ENCODE measurements around the gene MYO1C.

Gene MYO1C

GRCh38 chr17:1464186-1464585, 28.3 kb downstream of the MYO1C start:
- Histone ChIP-seq H3K4me2 (ENCODE audit: low read length) (no peak overlapping the region), H3K27ac (ENCODE audit: low read depth, low read length, poor library complexity, severe bottlenecking) (no peak overlapping the region), H3K79me2 (ENCODE audit: insufficient read depth, low read length) (no peaks in the 10 kb centered on the region), H3K36me3 (ENCODE audit: insufficient read depth, low read length) (peaks cover 25% of the 10 kb centered on the region), H3K4me3 (ENCODE audit: low read depth, low read length, poor library complexity, severe bottlenecking) (no peak overlapping the region), H3K9me2 (ENCODE audit: low read depth, low read length) (no peaks in the 10 kb centered on the region), H3K9ac (ENCODE audit: low read length) (no peak overlapping the region), H3K9me3 (ENCODE audit: low read length) (no peaks in the 10 kb centered on the region), H3K27me3 (ENCODE audit: insufficient read depth, low read length) (no peaks in the 10 kb centered on the region), H3K4me1 (ENCODE audit: insufficient read depth, low read length, severe bottlenecking) (peaks cover 9% of the 10 kb centered on the region), H4K20me1 (ENCODE audit: insufficient read depth, low read length) (no peaks in the 10 kb centered on the region), H2AFZ (ENCODE audit: low read length) (no peak overlapping the region), H3F3A (ENCODE audit: insufficient read depth, low read length) (no peaks in the 10 kb centered on the region)
- TF ChIP-seq, protein P1, sequence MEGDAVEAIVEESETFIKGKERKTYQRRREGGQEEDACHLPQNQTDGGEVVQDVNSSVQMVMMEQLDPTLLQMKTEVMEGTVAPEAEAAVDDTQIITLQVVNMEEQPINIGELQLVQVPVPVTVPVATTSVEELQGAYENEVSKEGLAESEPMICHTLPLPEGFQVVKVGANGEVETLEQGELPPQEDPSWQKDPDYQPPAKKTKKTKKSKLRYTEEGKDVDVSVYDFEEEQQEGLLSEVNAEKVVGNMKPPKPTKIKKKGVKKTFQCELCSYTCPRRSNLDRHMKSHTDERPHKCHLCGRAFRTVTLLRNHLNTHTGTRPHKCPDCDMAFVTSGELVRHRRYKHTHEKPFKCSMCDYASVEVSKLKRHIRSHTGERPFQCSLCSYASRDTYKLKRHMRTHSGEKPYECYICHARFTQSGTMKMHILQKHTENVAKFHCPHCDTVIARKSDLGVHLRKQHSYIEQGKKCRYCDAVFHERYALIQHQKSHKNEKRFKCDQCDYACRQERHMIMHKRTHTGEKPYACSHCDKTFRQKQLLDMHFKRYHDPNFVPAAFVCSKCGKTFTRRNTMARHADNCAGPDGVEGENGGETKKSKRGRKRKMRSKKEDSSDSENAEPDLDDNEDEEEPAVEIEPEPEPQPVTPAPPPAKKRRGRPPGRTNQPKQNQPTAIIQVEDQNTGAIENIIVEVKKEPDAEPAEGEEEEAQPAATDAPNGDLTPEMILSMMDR (IDR thresholded peaks at IDR 0.05; ENCODE audit: low read length) = no peak
- TF ChIP-seq EZH2 (IDR thresholded peaks at IDR 0.05; ENCODE audit: borderline replicate concordance, low read length) = no peak

- H3K27ac ChIP-seq (ENCODE audit: low read depth, low read length, poor library complexity, severe bottlenecking) = no peak overlapping the region
- H3K9me2 ChIP-seq (ENCODE audit: low read depth, low read length) = no peaks in the 10 kb centered on the region
- peaks cover 10% of the 10 kb centered on the region for H3K36me3 ChIP-seq (ENCODE audit: insufficient read depth, low read length)
- no peak for TF ChIP-seq EZH2 (IDR thresholded peaks at IDR 0.05; ENCODE audit: borderline replicate concordance, low read length)
- TF ChIP-seq, protein P1 (IDR thresholded peaks at IDR 0.05; ENCODE audit: low read length) = no peak
- no peaks in the 10 kb centered on the region for H4K20me1 ChIP-seq (ENCODE audit: insufficient read depth, low read length)
- no peak overlapping the region for H2AFZ ChIP-seq (ENCODE audit: low read length)
- H3K79me2 ChIP-seq (ENCODE audit: insufficient read depth, low read length) = no peaks in the 10 kb centered on the region
- no peak overlapping the region for H3K9ac ChIP-seq (ENCODE audit: low read length)
- no peak overlapping the region for H3K4me2 ChIP-seq (ENCODE audit: low read length)
- no peaks in the 10 kb centered on the region for H3K9me3 ChIP-seq (ENCODE audit: low read length)
- H3F3A ChIP-seq (ENCODE audit: insufficient read depth, low read length) = no peaks in the 10 kb centered on the region
- H3K4me3 ChIP-seq (ENCODE audit: low read depth, low read length, poor library complexity, severe bottlenecking) = no peak overlapping the region
- peaks cover 9% of the 10 kb centered on the region for H3K4me1 ChIP-seq (ENCODE audit: insufficient read depth, low read length, severe bottlenecking)
- H3K27me3 ChIP-seq (ENCODE audit: insufficient read depth, low read length) = no peaks in the 10 kb centered on the region; the same call in 1 of the 2 replicates
These were observed 30.0 kb downstream of the MYO1C start for GRCh38 chr17:1462164-1463112.

DNA sequence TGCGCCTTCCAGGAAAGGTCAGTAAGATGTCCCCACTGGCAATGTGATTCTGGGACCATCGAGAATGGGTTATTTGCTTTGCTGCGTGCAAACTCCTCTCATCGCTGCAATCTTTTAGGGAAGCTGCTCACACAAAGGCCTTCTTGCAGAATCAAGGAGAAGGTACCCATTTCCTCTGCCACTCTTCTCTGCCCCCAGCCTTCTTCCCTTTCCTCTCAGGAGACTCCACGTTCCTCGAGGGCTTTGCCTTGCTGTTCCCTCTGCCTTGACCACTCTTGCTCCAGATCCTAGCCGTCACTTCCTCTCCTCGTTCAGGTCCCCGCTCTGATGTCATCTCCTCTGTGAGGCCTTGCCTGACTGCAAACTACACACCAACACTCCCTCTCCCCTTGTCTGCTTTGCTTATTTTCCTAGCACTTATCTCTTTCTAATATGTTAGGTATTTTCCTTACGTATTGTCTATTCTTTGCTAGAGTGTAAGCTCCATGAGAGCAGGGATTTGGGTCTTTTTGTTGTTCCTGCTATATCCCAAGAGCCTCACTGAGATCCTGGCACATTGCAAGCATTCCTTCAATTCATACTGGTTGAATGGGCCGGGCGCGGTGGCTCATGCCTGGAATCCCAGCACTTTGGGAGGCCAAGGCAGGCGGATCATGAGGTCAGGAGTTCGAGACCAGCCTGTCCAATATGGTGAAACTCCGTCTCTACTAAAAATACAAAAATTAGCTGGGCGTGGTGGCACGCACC, 31.1 kb downstream of the MYO1C start:
- Histone ChIP-seq H3K9me2 (ENCODE audit: low read depth, low read length) (no peaks in the 10 kb centered on the region), H3K4me2 (ENCODE audit: low read length) (no peak overlapping the region), H3K27me3 (ENCODE audit: insufficient read depth, low read length) (no peaks in the 10 kb centered on the region; the same call in 1 of the 2 replicates), H3K9ac (ENCODE audit: low read length) (no peak overlapping the region), H3K4me1 (ENCODE audit: insufficient read depth, low read length, severe bottlenecking) (peaks cover 16% of the 10 kb centered on the region), H3K4me3 (ENCODE audit: low read depth, low read length, poor library complexity, severe bottlenecking) (no peak overlapping the region), H3F3A (ENCODE audit: insufficient read depth, low read length) (no peaks in the 10 kb centered on the region), H4K20me1 (ENCODE audit: insufficient read depth, low read length) (no peaks in the 10 kb centered on the region), H3K79me2 (ENCODE audit: insufficient read depth, low read length) (no peaks in the 10 kb centered on the region), H3K27ac (ENCODE audit: low read depth, low read length, poor library complexity, severe bottlenecking) (no peak overlapping the region), H3K36me3 (ENCODE audit: insufficient read depth, low read length) (peaks cover 6% of the 10 kb centered on the region), H3K9me3 (ENCODE audit: low read length) (no peaks in the 10 kb centered on the region), H2AFZ (ENCODE audit: low read length) (no peak overlapping the region)
- TF ChIP-seq EZH2 (IDR thresholded peaks at IDR 0.05; ENCODE audit: borderline replicate concordance, low read length) = no peak
